Lung microvascular endothelial cell (primary cell): ENCODE results near the gene HNRNPU. TPM values are rescaled to one million over a fixed set of nuclear protein-coding genes. Genes with fewer than 3 reads are reported as not detected.
"Not testable (repeated sequence)": the region's sequence is repeated elsewhere in the genome, so short reads cannot be mapped to it uniquely, and the experiment has no call there.

Experiments used
- DNase-seq, 2 donors: peaks; one replicate each; pipeline versions ENCODE4 v3.0.0 to v3.0.0-alpha.2; 2010; ENCODE audit warnings: low read depth in 2 of 2
- total RNA-seq: library from RNA; depleted of rRNA; stranded (reverse); fragments of >200 nt; gene quantifications from 2 replicates; pipeline ENCODE4 v1.2.1, GENCODE V29; 2014

The HNRNPU gene
- total RNA-seq, 1 donor from 2014 or later: 250 TPM

GRCh38 chr1:244840219-244840794 lies 24.0 kb downstream of the HNRNPU start:
- DNase-seq: no peak

- DNase-seq: no peak
These were observed 24.7 kb downstream of the HNRNPU start for GRCh38 chr1:244839656-244840055.

- DNase-seq: no peak
These were observed 26.6 kb downstream of the HNRNPU start for GRCh38 chr1:244837597-244838258.

GRCh38 chr1:244836584-244836983 lies 27.8 kb downstream of the HNRNPU start:
- peak in 1 of 2 donors; percentile 8 for DNase-seq

GRCh38 chr1:244836135-244836521 lies 28.2 kb downstream of the HNRNPU start:
- peak; percentile 41 for DNase-seq

GRCh38 chr1:244835276-244836134 lies 28.8 kb downstream of the HNRNPU start, which contains the start of gene COX20:
TSS of gene COX20 (plus strand) at chr1:244835658. CDS start at chr1:244835715, 57 bp downstream.
- peak; percentile 94 to 97 for DNase-seq

- peak; percentile 92 to 94 for DNase-seq
These were observed 29.6 kb downstream of the HNRNPU start for GRCh38 chr1:244834543-244835275.

- DNase-seq: peak; percentile 75 to 92
These were observed 30.4 kb downstream of the HNRNPU start for GRCh38 chr1:244833734-244834542.

GRCh38 chr1:244833260-244833659 lies 31.1 kb downstream of the HNRNPU start:
- DNase-seq: not testable (repeated sequence)

GRCh38 chr1:244830639-244831038 lies 33.7 kb downstream of the HNRNPU start:
- no peak for DNase-seq

GRCh38 chr1:244826712-244827111 lies 37.6 kb downstream of the HNRNPU start:
- no peak for DNase-seq

GRCh38 chr1:244822878-244823277 lies 41.5 kb downstream of the HNRNPU start:
- no peak for DNase-seq

- no peak for DNase-seq
These were observed 43.2 kb downstream of the HNRNPU start for GRCh38 chr1:244821134-244821533.

- no peak for DNase-seq
These were observed 44.2 kb downstream of the HNRNPU start for GRCh38 chr1:244820131-244820530.

GRCh38 chr1:244817415-244817894 lies 46.9 kb downstream of the HNRNPU start:
- no peak for DNase-seq

- DNase-seq: peak in 1 of 2 donors; percentile 34
These were observed 48.7 kb downstream of the HNRNPU start for GRCh38 chr1:244815600-244816099.

GRCh38 chr1:244813327-244813726 lies 51.0 kb downstream of the HNRNPU start:
- no peak for DNase-seq

GRCh38 chr1:244810221-244810620 lies 54.1 kb downstream of the HNRNPU start:
- no peak for DNase-seq

GRCh38 chr1:244807138-244807537 lies 57.2 kb downstream of the HNRNPU start:
- DNase-seq: no peak

GRCh38 chr1:244804841-244805240 lies 59.5 kb downstream of the HNRNPU start:
- no peak for DNase-seq
